HepG2 (cell line): ENCODE data around the gene ACOT8. TPM values are rescaled to one million over a fixed set of nuclear protein-coding genes. Genes with fewer than 3 reads are reported as not detected.

Source experiments
- ATAC-seq: fragments of 200-7000 bp; cut with Tn5 transposase; 3 replicates; pipeline ENCODE4 v1.9.1; 2020; ENCODE audit warnings: mild to moderate bottlenecking, moderate library complexity
- BruUV-seq: library from RNA; stranded (reverse); fragments of 400-500 nt; replicated peaks from 2 replicates; lab custom pipeline; 2021; lab: Mats Ljungman, UMichigan
- CTCF ChIA-PET: fragments of 300-600 bp; formaldehyde crosslinking; extraction: SDS; loops from one replicate; lab custom pipeline; 2021; ENCODE audit warnings: low total read pairs, inconsistent platforms, low intra/inter-chr PET ratio; lab: Yijun Ruan, JAX
- POLR2A ChIA-PET: fragments of 350-600 bp; sonication (Branson Sonifier 250); formaldehyde crosslinking; loops from one replicate; lab custom pipeline; 2020; ENCODE audit warnings: antibody characterized with exemption, inconsistent platforms; lab: Yijun Ruan, JAX
- DNase-seq: peaks from one replicate; pipeline ENCODE4 v3.0.0-alpha.2; 2015; ENCODE audit warnings: low spot score
- FAIRE-seq: peaks from 3 replicates; lab custom pipeline; 2011; peaks lifted over from hg19 to GRCh38; lab: Jason Lieb, UNC
- H2AFZ ChIP-seq: one replicate; pipeline ENCODE4 v1.6.1; 2011; ENCODE audit warnings: low read length, inconsistent platforms
- H3K27ac ChIP-seq: fragments of 300-600 bp; 3 replicates; pipeline ENCODE4 v1.8.0; 2011; ENCODE audit warnings: mixed run types, mild to moderate bottlenecking, mixed read lengths, low read length, inconsistent platforms; ENCODE audit not compliant: insufficient read depth; ENCODE audit errors: extremely low read length
- H3K27me3 ChIP-seq, 2 experiments: fragments of 200-600 bp in 1 of 2; 2 replicates in 1 of 2; 3 replicates in 1 of 2; pipeline versions ENCODE4 v1.6.0 to v1.8.0; 2011; ENCODE audit warnings: low read length in 2 of 2, mild to moderate bottlenecking in 2 of 2, moderate library complexity in 2 of 2, inconsistent platforms in 1 of 2; ENCODE audit not compliant: insufficient read depth in 2 of 2, control insufficient read depth in 1 of 2
- H3K36me3 ChIP-seq, 2 experiments: fragments of 200-600 bp in 1 of 2; replicated peaks in 1 of 2; 2 replicates in 1 of 2; 3 replicates in 1 of 2; pipeline versions ENCODE4 v1.5.1 to v1.8.0; 2011; ENCODE audit warnings: low read length in 2 of 2, inconsistent platforms in 1 of 2; ENCODE audit not compliant: insufficient read depth in 2 of 2, control insufficient read depth in 1 of 2
- H3K4me1 ChIP-seq: 2 replicates; pipeline ENCODE4 v1.5.1; 2012; ENCODE audit warnings: low read length, inconsistent platforms; ENCODE audit not compliant: insufficient read depth
- H3K4me2 ChIP-seq: 2 replicates; pipeline ENCODE4 v1.6.0; 2011; ENCODE audit warnings: low read depth, low read length, inconsistent platforms
- H3K4me3 ChIP-seq, 3 experiments: fragments of 200-600 bp in 1 of 3; sonication (generic), shearing (Covaris generic) in 1 of 3; replicated peaks in 1 of 3; 2 replicates each; pipeline ENCODE4 v1.5.1; 2011 to 2016; ENCODE audit warnings: low read length in 3 of 3, inconsistent platforms in 2 of 3, low read depth in 2 of 3, mild to moderate bottlenecking in 2 of 3, control low read depth in 1 of 3, mixed read lengths in 1 of 3; ENCODE audit not compliant: insufficient read depth in 1 of 3
- H3K79me2 ChIP-seq: one replicate; pipeline ENCODE4 v1.6.1; 2011; ENCODE audit warnings: low read length, inconsistent platforms; ENCODE audit not compliant: insufficient read depth
- H3K9ac ChIP-seq: 2 replicates; pipeline ENCODE4 v1.6.0; 2011; ENCODE audit warnings: mild to moderate bottlenecking, low read depth, low read length, inconsistent platforms; ENCODE audit not compliant: insufficient read depth
- H3K9me3 ChIP-seq: 2 replicates; pipeline ENCODE4 v1.5.1; 2012; ENCODE audit warnings: mild to moderate bottlenecking, low read length
- H4K20me1 ChIP-seq: 2 replicates; pipeline ENCODE4 v1.6.0; 2011; ENCODE audit warnings: inconsistent platforms, mild to moderate bottlenecking, low read length, moderate library complexity; ENCODE audit not compliant: insufficient read depth
- AHR ChIP-seq: IDR thresholded peaks from 2 replicates; pipeline ENCODE4 v1.6.1; 2018; ENCODE audit warnings: missing genetic modification reagents, missing compliant biosample characterization
- ELF4 ChIP-seq: sonication (generic); formaldehyde crosslinking; IDR thresholded peaks from 2 replicates; pipeline ENCODE4 v1.5.0; 2020; ENCODE audit warnings: missing genetic modification reagents, mild to moderate bottlenecking, moderate library complexity, borderline replicate concordance
- GATAD2A ChIP-seq: IDR thresholded peaks from 2 replicates; pipeline ENCODE4 v1.6.1; 2016
- NCOR1 ChIP-seq: fragments of 200-600 bp; sonication (generic); IDR thresholded peaks from 2 replicates; pipeline ENCODE4 v1.7.0; 2017; ENCODE audit warnings: antibody characterized with exemption, low read length, borderline replicate concordance
- PHF21A ChIP-seq: sonication (generic); formaldehyde crosslinking; IDR thresholded peaks from 2 replicates; pipeline ENCODE4 v1.5.0; 2020; ENCODE audit warnings: mild to moderate bottlenecking, missing genetic modification reagents
- TARDBP ChIP-seq: sonication (generic); formaldehyde crosslinking; IDR thresholded peaks from 2 replicates; pipeline ENCODE4 v1.8.0; 2022; ENCODE audit warnings: mild to moderate bottlenecking, missing genetic modification reagents
- TEAD3 ChIP-seq: optimal IDR thresholded peaks from 2 replicates; pipeline ENCODE3; 2016; ENCODE audit warnings: borderline replicate concordance
- ZNF329 ChIP-seq: sonication (generic); formaldehyde crosslinking; IDR thresholded peaks from 2 replicates; pipeline ENCODE4 v1.9.0; 2021; ENCODE audit warnings: low read depth, mild to moderate bottlenecking, missing genetic modification reagents
- WGBS: methylation state at CpG from one replicate; pipeline ENCODE4 v1.1.6; 2017; ENCODE audit warnings: low lambda C conversion rate; 5-methylcytosine and 5-hydroxymethylcytosine counted together
- in situ Hi-C: cut with HindIII; loops from 2 replicates; pipeline ENCODE4 v1.10.0; 2017; ENCODE audit warnings: low pct_unique_long_range_greater_than_20kb; ENCODE audit not compliant: extremely low pct_ligation_motif_present
- intact Hi-C: fragments of 100-400 bp; cut with micrococcal nuclease; formaldehyde crosslinking; loops from one replicate; pipeline ENCODE4 v1.10.0; 2022; ENCODE audit not compliant: unreplicated experiment
- polyA plus RNA-seq, 8 experiments: library from polyadenylated mRNA; depleted of rRNA in 3 of 8; stranded (reverse) in 7 of 8; unstranded in 1 of 8; fragments of >200 nt; fragmentation: Illumina TruSeq in 4 of 8; extraction: Trizol in 4 of 8; gene quantifications; 2 replicates each; pipeline versions ENCODE4 v1.2.1 to v1.2.3, GENCODE V29; 2011 to 2016; ENCODE audit warnings: low read depth in 4 of 8, missing spikeins in 1 of 8, mixed read lengths in 1 of 8; ENCODE audit not compliant: insufficient read depth in 1 of 8
- total RNA-seq, 5 experiments: library from RNA; depleted of rRNA; stranded (reverse); fragments of >200 nt; fragmentation: Illumina TruSeq; extraction: Trizol; gene quantifications; 2 replicates each; pipeline ENCODE4 v1.2.3, GENCODE V29; 2016; ENCODE audit warnings: low read depth in 1 of 5
- TF ChIP-seq, protein P1 (sequence below): IDR thresholded peaks from 2 replicates; pipeline ENCODE4 v1.6.1; 2016; ENCODE audit warnings: low read depth, borderline replicate concordance
- TF ChIP-seq, protein P2 (sequence below): sonication (generic); formaldehyde crosslinking; IDR thresholded peaks from 2 replicates; pipeline ENCODE4 v1.8.1; 2023; ENCODE audit warnings: mild to moderate bottlenecking, missing genetic modification reagents

The ACOT8 gene
- total and polyA plus RNA-seq, 2 of the 13 experiments (the other 11 are each of a cell fraction or from before 2014, with no cell fraction given): 31.4 to 45.5 TPM

DNA sequence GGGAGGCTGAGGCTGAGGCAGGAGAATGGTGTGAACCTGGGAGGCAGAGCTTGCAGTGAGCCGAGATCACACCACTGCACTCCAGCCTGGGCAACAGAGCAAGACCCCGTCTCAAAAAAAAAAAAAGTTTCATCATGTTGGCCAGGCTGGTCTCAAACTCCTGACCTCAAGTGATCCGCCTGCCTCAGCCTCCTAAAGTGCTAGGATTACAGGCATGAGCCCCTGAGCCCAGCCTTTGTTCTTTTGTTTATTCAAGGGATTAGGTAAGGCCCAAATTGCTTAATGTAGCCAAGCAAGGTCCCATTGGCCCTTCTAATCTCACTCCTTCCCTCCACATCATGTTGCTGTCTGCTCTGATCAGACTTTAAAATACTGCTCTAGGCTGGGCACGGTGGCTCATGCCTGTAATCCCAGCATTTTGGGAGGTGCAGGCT is 27.5 kb downstream of the ACOT8 start (continued):
- peak; percentile 54; the same call in 1 of the 2 replicates for TF ChIP-seq NCOR1
- TF ChIP-seq PHF21A: peak; percentile 62

DNA sequence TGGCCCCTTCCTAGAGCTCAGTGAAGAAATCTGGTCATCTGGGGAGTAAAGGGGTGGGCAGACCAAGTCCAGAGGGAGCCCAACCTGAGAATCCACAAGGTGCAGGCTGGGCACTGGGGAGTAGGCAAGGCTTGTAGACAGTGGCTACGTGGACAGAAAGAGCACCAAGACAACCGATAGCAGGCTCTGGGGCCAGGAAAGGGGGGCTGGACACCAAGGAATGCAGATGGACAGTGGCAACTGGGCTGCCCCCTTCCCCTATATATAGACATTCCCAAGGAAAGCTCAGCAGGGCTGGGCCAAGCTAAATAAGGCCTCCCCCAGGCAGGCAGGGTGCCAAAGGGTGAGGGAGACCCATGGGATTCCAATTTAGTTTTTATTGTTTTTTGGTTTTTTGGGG is 28.6 kb downstream of the ACOT8 start:
- CTCF ChIA-PET: no interaction called here
- WGBS: 5% methylated on average over 2 of the region's 2 CpGs
- POLR2A ChIA-PET: interaction anchor here (0.8 to 1.5 kb wide), 7 partner anchors 13 to 141 kb away, joined by 3 to 9 read pairs (median 3); partner anchors contain the start of genes CTSA, DNTTIP1, NEURL2 and WFDC3
- no peak for FAIRE-seq
- Histone ChIP-seq H3K27ac (no peak overlapping the region), H3K36me3 (no peaks in the 10 kb centered on the region), H3K4me3 (no peak overlapping the region), H3K9ac (no peak overlapping the region), H3K79me2 (no peaks in the 10 kb centered on the region), H3K4me1 (peaks cover 86% of the 10 kb centered on the region), H3K27me3 (no peaks in the 10 kb centered on the region), H3K9me3 (no peaks in the 10 kb centered on the region), H4K20me1 (no peaks in the 10 kb centered on the region), H2AFZ (no peak overlapping the region), H3K4me2 (no peak overlapping the region)
- ATAC-seq: no peak
- DNase-seq: no peak
- no peak for TF ChIP-seq ELF4 (CRISPR knock-in tag)
- TF ChIP-seq TARDBP (CRISPR knock-in tag): peak; percentile 39; the same call in 1 of the 2 replicates
- TF ChIP-seq, protein P1, sequence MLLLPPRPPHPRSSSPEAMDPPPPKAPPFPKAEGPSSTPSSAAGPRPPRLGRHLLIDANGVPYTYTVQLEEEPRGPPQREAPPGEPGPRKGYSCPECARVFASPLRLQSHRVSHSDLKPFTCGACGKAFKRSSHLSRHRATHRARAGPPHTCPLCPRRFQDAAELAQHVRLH: 0 out of 2 replicates have a peak, but pooled peaks have one; percentile 1
- no peak for TF ChIP-seq ZNF329
- TF ChIP-seq TEAD3 (CRISPR knock-in tag): peak; percentile 50
- TF ChIP-seq, protein P2, sequence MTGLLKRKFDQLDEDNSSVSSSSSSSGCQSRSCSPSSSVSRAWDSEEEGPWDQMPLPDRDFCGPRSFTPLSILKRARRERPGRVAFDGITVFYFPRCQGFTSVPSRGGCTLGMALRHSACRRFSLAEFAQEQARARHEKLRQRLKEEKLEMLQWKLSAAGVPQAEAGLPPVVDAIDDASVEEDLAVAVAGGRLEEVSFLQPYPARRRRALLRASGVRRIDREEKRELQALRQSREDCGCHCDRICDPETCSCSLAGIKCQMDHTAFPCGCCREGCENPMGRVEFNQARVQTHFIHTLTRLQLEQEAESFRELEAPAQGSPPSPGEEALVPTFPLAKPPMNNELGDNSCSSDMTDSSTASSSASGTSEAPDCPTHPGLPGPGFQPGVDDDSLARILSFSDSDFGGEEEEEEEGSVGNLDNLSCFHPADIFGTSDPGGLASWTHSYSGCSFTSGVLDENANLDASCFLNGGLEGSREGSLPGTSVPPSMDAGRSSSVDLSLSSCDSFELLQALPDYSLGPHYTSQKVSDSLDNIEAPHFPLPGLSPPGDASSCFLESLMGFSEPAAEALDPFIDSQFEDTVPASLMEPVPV (CRISPR knock-in tag): 0 out of 2 replicates have a peak, but pooled peaks have one; percentile 33
- TF ChIP-seq GATAD2A (CRISPR knock-in tag): no peak
- peak; percentile 33; the same call in 1 of the 2 replicates for TF ChIP-seq AHR (CRISPR knock-in tag)
- intact Hi-C loops (no loop called here), in situ Hi-C loops (loop anchor here (5.0 kb wide), 1 partner anchor 119 kb away; no protein-coding TSS in a partner anchor)
- BruUV-seq: no TSS peak
